Upper lobe of left lung (tissue), 6 donors: ENCODE data around the gene TMEM97. TPM values are rescaled to one million over a fixed set of nuclear protein-coding genes. Genes with fewer than 3 reads are reported as not detected.
A peak's percentile ranks its signal among the peaks of the same experiment; 100 is the strongest.

Source experiments
- ATAC-seq, 2 donors: fragments of 200-7000 bp; cut with Tn5 transposase; one replicate each; pipeline ENCODE4 v1.9.1; 2022; ENCODE audit warnings: mild to moderate bottlenecking in 2 of 2, moderate library complexity in 2 of 2; ENCODE audit not compliant: low FRiP score in 2 of 2
- DNase-seq, 2 donors: peaks; one replicate each; pipeline ENCODE4 v3.0.0-alpha.2; 2019 to 2020
- H3K27ac ChIP-seq, 4 donors: fragments of 200-600 bp; sonication (generic); one replicate each; pipeline ENCODE4 v1.5.1; 2016 to 2019
- H3K27me3 ChIP-seq, 4 donors: fragments of 200-600 bp; sonication (generic); one replicate each; pipeline ENCODE4 v1.5.1; 2017 to 2019
- H3K36me3 ChIP-seq, 4 donors: fragments of 200-600 bp; sonication (generic); one replicate each; pipeline ENCODE4 v1.5.1; 2016 to 2019
- H3K4me1 ChIP-seq, 4 donors: fragments of 200-600 bp; sonication (generic); one replicate each; pipeline ENCODE4 v1.5.1; 2018 to 2019
- H3K4me3 ChIP-seq, 4 donors: fragments of 200-600 bp; sonication (generic); one replicate each; pipeline ENCODE4 v1.5.1; 2017 to 2019; ENCODE audit warnings: mild to moderate bottlenecking in 2 of 4, moderate library complexity in 1 of 4
- H3K9me3 ChIP-seq, 4 donors: fragments of 200-600 bp; sonication (generic); one replicate each; pipeline ENCODE4 v1.5.1; 2018 to 2019
- EP300 ChIP-seq, 4 donors: sonication (generic); formaldehyde crosslinking; IDR thresholded peaks; one replicate each; pipeline ENCODE4 v1.5.1; 2017; ENCODE audit warnings: antibody characterized with exemption in 4 of 4, control low read depth in 2 of 4
- POLR2A ChIP-seq, 4 donors: fragments of 450-650 bp; IDR thresholded peaks; one replicate each; pipeline ENCODE4 v1.5.1; 2016 to 2017; ENCODE audit warnings: antibody characterized with exemption in 4 of 4, mild to moderate bottlenecking in 2 of 4
- POLR2AphosphoS5 ChIP-seq, 2 donors: sonication (generic); formaldehyde crosslinking; IDR thresholded peaks; one replicate each; pipeline ENCODE4 v1.5.1; 2017; ENCODE audit warnings: antibody characterized with exemption in 2 of 2
- WGBS, 2 donors: methylation state at CpG; one replicate each; pipeline ENCODE4 v1.1.5; 2017 to 2018; 5-methylcytosine and 5-hydroxymethylcytosine counted together
- total RNA-seq, 6 donors: library from RNA; depleted of rRNA in 4 of 6; stranded (reverse); fragments of >200 nt in 4 of 6; gene quantifications; one replicate each; pipeline versions ENCODE4 v1.1.0 to v1.2.1, GENCODE V29; 2016 to 2021
- TF ChIP-seq, protein P1 (sequence below), 6 experiments: fragments of 450-650 bp in 4 of 6; fragments of 200-600 bp in 2 of 6; sonication (generic) in 2 of 6; IDR thresholded peaks; one replicate each; pipeline ENCODE4 v1.5.1; 2016 to 2019; ENCODE audit warnings: antibody characterized with exemption in 6 of 6
- donor health status: DM: no; HTN: no; CAD: no; lungs with moderate emphysema.
- donor health status: DM: no; HTN: yes; CAD: no; lungs with severe emphysema.

Gene TMEM97
- total RNA-seq, 6 donors from 2014 or later, result 19.8 to 47.9 (median 37.6) TPM

DNA sequence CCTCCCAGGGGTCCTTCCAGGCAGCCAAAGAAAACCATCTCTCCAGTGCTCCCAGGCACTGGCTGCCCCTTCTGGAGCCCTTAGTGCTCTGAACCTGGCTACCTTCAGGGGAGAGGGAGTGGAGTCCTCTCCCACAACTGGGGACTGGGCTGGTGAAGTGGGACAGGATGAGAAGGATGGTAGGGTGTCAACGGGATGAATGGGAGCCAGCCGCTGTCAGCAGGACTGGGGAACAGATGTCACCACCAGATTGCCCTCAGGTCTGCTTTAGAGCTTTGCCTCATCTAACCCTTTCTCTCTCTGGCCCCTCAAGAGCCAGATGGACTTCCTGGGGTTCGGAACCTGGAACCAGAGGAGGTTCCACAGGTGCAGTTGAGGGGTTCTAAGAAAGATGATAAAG is 46.5 kb downstream of the TMEM97 start:
- Histone ChIP-seq H3K4me3 (no peak overlapping the region), H3K4me1 (peaks cover 2 to 8% (median 6%) of the 10 kb centered on the region in 4 donors), H3K27me3 (no peaks in the 10 kb centered on the region), H3K27ac (no peak overlapping the region), H3K9me3 (no peaks in the 10 kb centered on the region), H3K36me3 (peaks cover 13 to 48% (median 42%) of the 10 kb centered on the region in 4 donors)
- no peak for DNase-seq
- ATAC-seq, result no peak
- 88 to 94% methylated on average over 3 of the region's 3 CpGs for whole genome bisulfite sequencing, 2 donors
- no peak for TF ChIP-seq POLR2AphosphoS5 (IDR thresholded peaks at IDR 0.05)
- no peak for TF ChIP-seq EP300 (IDR thresholded peaks at IDR 0.05)
- TF ChIP-seq, protein P1, sequence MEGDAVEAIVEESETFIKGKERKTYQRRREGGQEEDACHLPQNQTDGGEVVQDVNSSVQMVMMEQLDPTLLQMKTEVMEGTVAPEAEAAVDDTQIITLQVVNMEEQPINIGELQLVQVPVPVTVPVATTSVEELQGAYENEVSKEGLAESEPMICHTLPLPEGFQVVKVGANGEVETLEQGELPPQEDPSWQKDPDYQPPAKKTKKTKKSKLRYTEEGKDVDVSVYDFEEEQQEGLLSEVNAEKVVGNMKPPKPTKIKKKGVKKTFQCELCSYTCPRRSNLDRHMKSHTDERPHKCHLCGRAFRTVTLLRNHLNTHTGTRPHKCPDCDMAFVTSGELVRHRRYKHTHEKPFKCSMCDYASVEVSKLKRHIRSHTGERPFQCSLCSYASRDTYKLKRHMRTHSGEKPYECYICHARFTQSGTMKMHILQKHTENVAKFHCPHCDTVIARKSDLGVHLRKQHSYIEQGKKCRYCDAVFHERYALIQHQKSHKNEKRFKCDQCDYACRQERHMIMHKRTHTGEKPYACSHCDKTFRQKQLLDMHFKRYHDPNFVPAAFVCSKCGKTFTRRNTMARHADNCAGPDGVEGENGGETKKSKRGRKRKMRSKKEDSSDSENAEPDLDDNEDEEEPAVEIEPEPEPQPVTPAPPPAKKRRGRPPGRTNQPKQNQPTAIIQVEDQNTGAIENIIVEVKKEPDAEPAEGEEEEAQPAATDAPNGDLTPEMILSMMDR (IDR thresholded peaks at IDR 0.05), result no peak
- no peak for TF ChIP-seq POLR2A (IDR thresholded peaks at IDR 0.05)

DNA sequence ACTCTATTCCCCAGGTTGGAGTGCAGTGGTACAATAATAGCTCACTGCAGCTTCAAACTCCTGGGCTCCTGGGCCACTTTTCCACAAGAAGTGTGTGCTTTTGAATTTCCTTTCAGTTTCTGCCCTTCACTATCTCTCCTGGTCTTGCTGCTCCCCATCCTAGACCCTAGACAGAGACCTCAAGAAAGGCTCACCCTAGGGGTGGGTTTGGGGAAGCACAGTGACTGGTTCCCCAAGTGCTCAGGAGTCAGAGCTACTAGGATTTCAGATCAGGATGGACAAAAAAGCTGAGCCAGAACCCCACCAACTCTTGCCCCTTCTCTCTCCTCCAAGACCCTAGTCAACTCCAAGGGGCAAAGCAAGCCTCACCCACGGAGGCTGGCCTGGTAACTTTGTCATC is 47.6 kb downstream of the TMEM97 start:
- Histone ChIP-seq H3K36me3 (peaks cover 6 to 37% (median 31%) of the 10 kb centered on the region in 4 donors), H3K4me3 (no peak overlapping the region), H3K4me1 (peaks cover 10 to 17% (median 14%) of the 10 kb centered on the region in 4 donors), H3K27me3 (peaks cover 0 to under 1% (median 0%) of the 10 kb centered on the region in 4 donors), H3K9me3 (no peaks in the 10 kb centered on the region), H3K27ac (no peak overlapping the region)
- DNase-seq (no peak), ATAC-seq (no peak)
- WGBS, 2 donors, result 91% methylated on average over 1 of the region's 1 CpG; no CpG with 5 or more reads in 1 of the 2 donors
- TF ChIP-seq POLR2A (IDR thresholded peaks at IDR 0.05) (no peak), POLR2AphosphoS5 (IDR thresholded peaks at IDR 0.05) (no peak), EP300 (IDR thresholded peaks at IDR 0.05) (no peak)
- TF ChIP-seq, protein P1 (IDR thresholded peaks at IDR 0.05), result no peak

DNA sequence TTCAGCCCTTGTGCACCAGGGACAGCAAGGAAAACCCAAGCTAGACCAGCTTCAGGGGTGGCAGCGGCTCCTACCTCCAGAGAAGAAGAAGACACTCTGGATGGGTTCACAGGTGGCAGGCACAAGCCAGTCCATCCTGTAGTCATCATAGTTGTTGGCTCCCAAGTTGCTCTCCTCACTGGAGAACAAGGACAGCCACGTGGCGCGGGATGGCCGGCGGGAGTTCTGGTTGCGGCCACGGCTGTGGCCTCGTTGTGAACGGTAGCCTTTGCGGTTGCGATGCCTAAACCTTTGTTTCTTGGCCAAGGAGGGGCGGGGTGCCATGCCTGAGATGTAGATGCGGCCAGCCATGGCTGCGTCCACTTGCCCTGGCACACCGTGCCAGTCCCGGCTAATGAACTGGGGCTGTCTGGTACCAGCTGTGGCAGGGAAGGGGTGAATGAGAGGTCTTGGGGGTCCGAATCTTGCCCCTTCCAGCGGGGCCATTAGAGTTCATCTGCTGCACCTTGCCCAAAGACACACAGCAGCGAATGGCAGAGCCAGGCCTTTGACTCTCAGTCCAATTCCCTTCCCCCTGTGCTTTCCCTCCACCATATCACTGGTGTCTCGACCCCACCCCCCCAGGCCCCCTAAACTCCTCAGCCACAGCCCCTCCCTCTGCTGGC is 48.8 kb downstream of the TMEM97 start:
- no peak overlapping the region for H3K27ac ChIP-seq
- TF ChIP-seq POLR2A (IDR thresholded peaks at IDR 0.05), result no peak
- TF ChIP-seq, protein P1 (IDR thresholded peaks at IDR 0.05), result no peak
- TF ChIP-seq EP300 (IDR thresholded peaks at IDR 0.05), result no peak
- no peak for TF ChIP-seq POLR2AphosphoS5 (IDR thresholded peaks at IDR 0.05)
- H3K36me3 ChIP-seq, result peaks cover 6 to 25% (median 20%) of the 10 kb centered on the region in 4 donors
- WGBS, 2 donors, result 89 to 90% methylated on average over 11 to 14 of the region's 21 CpGs
- peaks cover 17 to 28% (median 26%) of the 10 kb centered on the region in 4 donors for H3K4me1 ChIP-seq
- H3K27me3 ChIP-seq, result peaks cover 0 to 8% (median 0%) of the 10 kb centered on the region in 4 donors
- DNase-seq (peak in 1 of 2 donors; percentile 79), ATAC-seq (no peak)
- H3K9me3 ChIP-seq, result no peaks in the 10 kb centered on the region
- no peak overlapping the region for H3K4me3 ChIP-seq

DNA sequence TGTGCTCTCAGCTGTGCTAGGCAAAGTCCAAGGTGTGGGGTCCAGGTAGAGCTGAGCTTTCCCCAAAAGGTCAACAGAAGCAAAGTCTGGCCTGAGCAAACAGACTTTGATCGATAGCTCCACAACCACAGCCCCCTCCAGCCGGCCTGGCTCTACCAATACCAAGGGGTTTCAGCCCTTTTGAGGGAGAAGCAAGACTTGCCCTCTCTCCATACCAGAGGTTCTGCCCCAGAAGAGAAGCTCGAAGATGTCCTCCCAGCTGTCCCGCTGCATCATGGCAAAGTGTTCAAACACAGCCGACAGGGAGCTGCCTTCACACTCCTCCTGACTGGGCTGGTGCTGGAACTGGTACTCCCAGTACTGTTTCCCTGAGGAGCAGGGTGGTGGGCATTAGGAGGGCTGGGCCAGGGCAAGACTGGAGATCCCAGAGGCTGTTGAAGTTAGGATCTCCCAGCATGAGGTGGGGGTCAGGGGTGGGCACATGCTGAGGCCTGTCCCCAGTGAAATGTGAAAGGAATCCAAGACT is 49.4 kb downstream of the TMEM97 start:
- DNase-seq (no peak), ATAC-seq (no peak)
- peaks cover 0 to 19% (median 15%) of the 10 kb centered on the region in 4 donors for H3K36me3 ChIP-seq
- H3K4me3 ChIP-seq, result no peak overlapping the region
- WGBS, 2 donors, result 76 to 79% methylated on average over 5 of the region's 5 CpGs
- H3K27ac ChIP-seq, result no peak overlapping the region
- peaks cover 21 to 34% (median 32%) of the 10 kb centered on the region in 4 donors for H3K4me1 ChIP-seq
- H3K9me3 ChIP-seq, result no peaks in the 10 kb centered on the region
- H3K27me3 ChIP-seq, result peaks cover 0 to 8% (median 0%) of the 10 kb centered on the region in 4 donors
- TF ChIP-seq EP300 (IDR thresholded peaks at IDR 0.05) (no peak), POLR2A (IDR thresholded peaks at IDR 0.05) (no peak), POLR2AphosphoS5 (IDR thresholded peaks at IDR 0.05) (no peak)
- TF ChIP-seq, protein P1 (IDR thresholded peaks at IDR 0.05), result no peak
